Smooth muscle cell (in vitro differentiated cells): ENCODE measurements around the gene CCDC24. TPM values are rescaled to one million over a fixed set of nuclear protein-coding genes. Genes with fewer than 3 reads are reported as not detected.

Experiments
- DNase-seq: peaks from one replicate; lab custom pipeline; 2025; ENCODE audit not compliant: unreplicated experiment; lab: John Stamatoyannopoulos, UW
- H2AFZ ChIP-seq: fragments of 200-600 bp; sonication (generic); 2 replicates; pipeline ENCODE4 v1.6.0; 2016; ENCODE audit warnings: antibody characterized with exemption, low read depth, mild to moderate bottlenecking
- H3F3A ChIP-seq: fragments of 200-600 bp; sonication (generic); 2 replicates; pipeline ENCODE4 v1.6.0; 2017; ENCODE audit warnings: antibody characterized with exemption, low read depth
- H3K27ac ChIP-seq: fragments of 200-600 bp; sonication (generic); 2 replicates; pipeline ENCODE4 v1.5.1; 2016; ENCODE audit warnings: low read depth, mild to moderate bottlenecking
- H3K27me3 ChIP-seq: fragments of 200-600 bp; sonication (generic); 2 replicates; pipeline ENCODE4 v1.6.1; 2016; ENCODE audit warnings: low read depth, mild to moderate bottlenecking
- H3K36me3 ChIP-seq: fragments of 200-600 bp; sonication (generic); 2 replicates; pipeline ENCODE4 v1.5.1; 2016; ENCODE audit warnings: low read depth
- H3K4me1 ChIP-seq: fragments of 200-600 bp; sonication (generic); 2 replicates; pipeline ENCODE4 v1.5.1; 2016; ENCODE audit warnings: low read depth
- H3K4me2 ChIP-seq: fragments of 200-600 bp; sonication (generic); 2 replicates; pipeline ENCODE4 v1.6.0; 2016; ENCODE audit warnings: mild to moderate bottlenecking
- H3K4me3 ChIP-seq: fragments of 200-600 bp; sonication (generic); 2 replicates; pipeline ENCODE4 v1.5.1; 2016; ENCODE audit warnings: mild to moderate bottlenecking
- H3K79me2 ChIP-seq: fragments of 200-600 bp; sonication (generic); 2 replicates; pipeline ENCODE4 v1.6.0; 2016; ENCODE audit warnings: low read depth, mild to moderate bottlenecking
- H3K9ac ChIP-seq: fragments of 200-600 bp; sonication (generic); 2 replicates; pipeline ENCODE4 v1.6.0; 2016; ENCODE audit warnings: low read depth
- H3K9me3 ChIP-seq: fragments of 200-600 bp; sonication (generic); replicated peaks from 2 replicates; pipeline ENCODE4 v1.5.1; 2016; ENCODE audit warnings: low read depth
- H4K20me1 ChIP-seq: fragments of 200-600 bp; sonication (generic); 2 replicates; pipeline ENCODE4 v1.6.0; 2016; ENCODE audit warnings: low read depth
- CTCF ChIP-seq: fragments of 200-600 bp; sonication (generic); IDR thresholded peaks from 2 replicates; pipeline ENCODE4 v1.5.1; 2017; ENCODE audit warnings: borderline replicate concordance, mild to moderate bottlenecking, antibody characterized with exemption; ENCODE audit not compliant: insufficient read depth, poor library complexity, severe bottlenecking
- WGBS: methylation state at CpG from one replicate; pipeline ENCODE4 v1.1.7; 2016; ENCODE audit warnings: low lambda C conversion rate; 5-methylcytosine and 5-hydroxymethylcytosine counted together
- polyA plus RNA-seq: library from polyadenylated mRNA; unstranded; fragments of >200 nt; fragmentation: Nextera tagmentation; extraction: Ambion mirVana; gene quantifications from 2 replicates; pipeline ENCODE4 v1.2.1, GENCODE V29; 2016
- total RNA-seq: library from RNA; depleted of rRNA; stranded (reverse); fragments of >200 nt; gene quantifications from 2 replicates; pipeline ENCODE4 v1.2.3, GENCODE V29; 2014

CCDC24 gene
- total and polyA plus RNA-seq, 2 experiments from 2014 or later: 6.5 to 11.4 TPM

DNA sequence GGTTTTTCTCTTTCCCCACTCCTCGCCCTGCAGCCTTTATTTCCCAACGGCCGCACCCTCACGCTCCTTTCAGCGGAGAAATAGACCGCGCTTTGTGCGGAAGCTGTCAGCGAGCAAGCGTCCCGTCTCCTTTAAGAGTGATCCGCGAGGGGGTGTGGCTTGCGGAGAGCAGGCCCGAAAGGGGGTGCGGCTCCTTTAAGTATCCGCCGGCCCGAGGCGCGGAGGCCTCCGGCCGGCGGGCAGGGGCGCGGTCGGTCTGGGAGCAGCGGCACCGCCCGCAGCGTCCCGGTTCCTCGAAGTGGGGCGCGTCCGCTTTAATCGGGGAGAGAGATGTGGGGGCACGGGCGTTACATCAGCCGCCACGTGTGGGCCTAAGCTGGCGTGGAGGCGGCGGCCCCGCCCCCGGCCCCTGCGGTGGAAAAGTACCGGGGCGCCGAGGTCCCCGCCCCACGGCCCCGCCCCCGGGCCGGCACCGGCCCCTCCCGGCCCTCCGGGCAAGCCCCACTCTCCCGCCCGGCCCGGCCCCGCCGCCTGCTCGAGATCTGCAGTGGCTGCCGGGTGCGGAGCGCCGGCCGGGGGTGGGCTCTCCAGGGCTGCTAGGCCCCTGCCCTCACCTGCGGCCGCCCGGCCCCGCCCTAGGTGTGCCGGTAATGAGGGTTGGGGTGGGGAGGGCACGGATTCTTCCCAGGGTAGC is 38.7 kb downstream of the CCDC24 start:
- peak; percentile 93 for DNase-seq
- Histone ChIP-seq H3K79me2 (peaks cover 25% of the 10 kb centered on the region), H3K4me3 (peak overlapping the region; percentile 92), H3K36me3 (no peaks in the 10 kb centered on the region), H4K20me1 (no peaks in the 10 kb centered on the region), H2AFZ (peak overlapping the region; percentile 56), H3F3A (peaks cover 5% of the 10 kb centered on the region), H3K4me1 (peaks cover 16% of the 10 kb centered on the region), H3K9ac (peak overlapping the region; percentile 84), H3K27me3 (no peaks in the 10 kb centered on the region), H3K27ac (peak overlapping the region; percentile 85), H3K4me2 (peak overlapping the region; percentile 92), H3K9me3 (no peaks in the 10 kb centered on the region)
- TF ChIP-seq CTCF: no peak
- 1% methylated on average over 49 of the region's 75 CpGs for WGBS

DNA sequence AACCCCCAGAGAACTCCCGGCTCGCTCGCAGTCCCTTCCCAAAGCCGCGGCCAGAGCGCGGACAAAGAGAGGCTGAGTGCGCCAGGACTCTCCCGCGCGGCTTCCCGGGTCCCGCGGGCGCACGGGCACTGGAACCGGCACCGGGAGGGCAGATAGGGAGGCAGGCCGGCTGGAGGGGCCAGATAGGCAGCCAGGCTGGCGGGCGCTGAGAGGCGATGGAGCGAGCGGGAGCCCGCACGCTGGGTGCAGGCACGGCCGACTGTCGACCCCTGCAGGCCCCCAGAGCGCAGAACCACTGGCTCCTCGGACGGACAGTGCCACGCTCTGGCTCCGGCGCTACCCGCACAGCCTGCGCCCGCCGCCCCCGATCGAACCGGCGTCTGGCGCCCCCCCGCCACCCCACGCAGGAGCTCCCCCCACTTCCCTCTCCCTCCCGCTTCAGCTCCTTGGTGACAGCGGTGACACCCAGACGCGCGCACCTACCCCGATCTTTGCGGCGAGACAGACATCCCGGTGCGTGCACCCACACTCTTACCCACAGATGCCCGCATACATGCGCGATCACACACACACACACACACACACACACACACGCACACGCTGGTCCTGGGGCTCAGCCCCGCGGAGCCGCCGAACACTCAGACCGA is 39.3 kb downstream of the CCDC24 start:
- Histone ChIP-seq H3K79me2 (peaks cover 25% of the 10 kb centered on the region), H3K27ac (peak overlapping the region; percentile 73), H3F3A (peaks cover 5% of the 10 kb centered on the region), H3K9me3 (no peaks in the 10 kb centered on the region), H2AFZ (peak overlapping the region; percentile 55), H3K9ac (peak overlapping the region; percentile 84), H3K4me3 (peak overlapping the region; percentile 92), H3K27me3 (no peaks in the 10 kb centered on the region), H3K4me2 (peak overlapping the region; percentile 92), H3K36me3 (no peaks in the 10 kb centered on the region), H3K4me1 (peaks cover 16% of the 10 kb centered on the region), H4K20me1 (no peaks in the 10 kb centered on the region)
- DNase-seq: peak; percentile 79
- WGBS: 0% methylated on average over 35 of the region's 66 CpGs
- no peak for TF ChIP-seq CTCF

GRCh38 chr1:44031252-44032169 is 40.1 kb downstream of the CCDC24 start, which contains the start of gene SLC6A9:
Gene SLC6A9 (minus strand): TSS chr1:44031462. CDS start chr1:44024277, 7,185 bp downstream.
- peak within 1 kb of the TSS; percentile 92 for H3K4me2 ChIP-seq
- DNase-seq: peak; percentile 54
- H3K4me3 ChIP-seq: peak within 1 kb of the TSS; percentile 92
- no peaks in the 10 kb centered on the region for H3K36me3 ChIP-seq
- peak within 1 kb of the TSS; percentile 73 for H3K27ac ChIP-seq
- H3K9me3 ChIP-seq: no peaks in the 10 kb centered on the region
- H3K9ac ChIP-seq: peak within 1 kb of the TSS; percentile 84
- peak within 1 kb of the TSS; percentile 55 for H2AFZ ChIP-seq
- no peaks in the 10 kb centered on the region for H3K27me3 ChIP-seq
- H4K20me1 ChIP-seq: no peaks in the 10 kb centered on the region
- peaks cover 24% of the 10 kb centered on the region for H3K79me2 ChIP-seq
- WGBS: 6% methylated on average over 37 of the region's 40 CpGs
- H3K4me1 ChIP-seq: peaks cover 16% of the 10 kb centered on the region
- H3F3A ChIP-seq: peaks cover 5% of the 10 kb centered on the region
- no peak for TF ChIP-seq CTCF
